ENCODE measurements around the gene REC8. TPM values are rescaled to one million over a fixed set of nuclear protein-coding genes. Genes with fewer than 3 reads are reported as not detected.

The REC8 gene
- total RNA-seq, 1 donor from 2014 or later = 1.6 TPM

GRCh38 chr14:24127673-24128072, 44.2 kb upstream of the REC8 start:
- Histone ChIP-seq H3K27ac (replicated peaks) (no peak overlapping the region), H3K27me3 (ENCODE audit: low read depth) (no peaks in the 10 kb centered on the region), H3K4me3 (no peak overlapping the region), H3K9me3 (replicated peaks) (no peaks in the 10 kb centered on the region), H3K36me3 (peaks cover 18% of the 10 kb centered on the region), H3K4me1 (peaks cover 32% of the 10 kb centered on the region)
- intact Hi-C loops (cut with micrococcal nuclease) = no loop called here
- DNase-seq = no peak
- TF ChIP-seq CTCF (IDR thresholded peaks at IDR 0.05; ENCODE audit: borderline replicate concordance) = no peak

- Histone ChIP-seq H3K9me3 (replicated peaks) (no peaks in the 10 kb centered on the region), H3K27ac (replicated peaks) (peak overlapping the region; percentile 98), H3K4me3 (no peak overlapping the region), H3K4me1 (peaks cover 27% of the 10 kb centered on the region), H3K36me3 (no peaks in the 10 kb centered on the region), H3K27me3 (ENCODE audit: low read depth) (no peaks in the 10 kb centered on the region)
- intact Hi-C loops (cut with micrococcal nuclease) = no loop called here
- no peak for TF ChIP-seq CTCF (IDR thresholded peaks at IDR 0.05; ENCODE audit: borderline replicate concordance)
- no peak for DNase-seq
These were observed 42.4 kb upstream of the REC8 start for GRCh38 chr14:24129410-24129998.

GRCh38 chr14:24130380-24130716, 41.5 kb upstream of the REC8 start, which contains the start of gene FITM1:
Gene FITM1, plus strand, starts transcription at chr14:24130659. Its CDS starts 905 bp downstream, at chr14:24131564.
- DNase-seq = no peak
- Histone ChIP-seq H3K4me3 (peak within 1 kb of the TSS; percentile 59), H3K9me3 (replicated peaks) (no peaks in the 10 kb centered on the region), H3K27ac (replicated peaks) (peak within 1 kb of the TSS; percentile 98), H3K27me3 (ENCODE audit: low read depth) (no peaks in the 10 kb centered on the region), H3K36me3 (no peaks in the 10 kb centered on the region), H3K4me1 (peaks cover 30% of the 10 kb centered on the region)
- no peak for TF ChIP-seq CTCF (IDR thresholded peaks at IDR 0.05; ENCODE audit: borderline replicate concordance)
- intact Hi-C loops (cut with micrococcal nuclease) = no loop called here

- Histone ChIP-seq H3K27me3 (ENCODE audit: low read depth) (no peaks in the 10 kb centered on the region), H3K36me3 (no peaks in the 10 kb centered on the region), H3K4me3 (peak overlapping the region; percentile 59), H3K9me3 (replicated peaks) (no peaks in the 10 kb centered on the region), H3K27ac (replicated peaks) (peak overlapping the region; percentile 98), H3K4me1 (peaks cover 33% of the 10 kb centered on the region)
- no peak for TF ChIP-seq CTCF (IDR thresholded peaks at IDR 0.05; ENCODE audit: borderline replicate concordance)
- intact Hi-C loops (cut with micrococcal nuclease) = no loop called here
- DNase-seq = peak; percentile 76
These were observed 40.9 kb upstream of the REC8 start for GRCh38 chr14:24130717-24131548.

GRCh38 chr14:24131549-24131966, 40.3 kb upstream of the REC8 start:
- Histone ChIP-seq H3K4me3 (peak overlapping the region; percentile 59), H3K4me1 (peaks cover 39% of the 10 kb centered on the region), H3K27ac (replicated peaks) (peak overlapping the region; percentile 98), H3K27me3 (ENCODE audit: low read depth) (no peaks in the 10 kb centered on the region), H3K9me3 (replicated peaks) (no peaks in the 10 kb centered on the region), H3K36me3 (no peaks in the 10 kb centered on the region)
- intact Hi-C loops (cut with micrococcal nuclease) = no loop called here
- TF ChIP-seq CTCF (IDR thresholded peaks at IDR 0.05; ENCODE audit: borderline replicate concordance) = no peak
- no peak for DNase-seq

Data from left ventricle myocardium inferior (tissue), 1 donor.